Mucosa of descending colon (tissue), 3 donors: ENCODE data around the gene ITGAE. TPM values are rescaled to one million over a fixed set of nuclear protein-coding genes. Genes with fewer than 3 reads are reported as not detected.
"Not testable (repeated sequence)": the region's sequence is repeated elsewhere in the genome, so short reads cannot be mapped to it uniquely, and the experiment has no call there.

Experiments used
- ATAC-seq: fragments of 200-7000 bp; cut with Tn5 transposase; one replicate; pipeline ENCODE4 v1.9.1; 2020; ENCODE audit warnings: mild to moderate bottlenecking, moderate library complexity
- DNase-seq, 3 donors: peaks; one replicate each; pipeline ENCODE4 v3.0.0-alpha.2; 2020
- H3K36me3 ChIP-seq: fragments of 200-600 bp; one replicate; pipeline ENCODE4 v1.8.0; 2021; ENCODE audit warnings: low read depth, mild to moderate bottlenecking
- H3K4me1 ChIP-seq: fragments of 200-600 bp; one replicate; pipeline ENCODE4 v1.8.0; 2021; ENCODE audit warnings: low read depth, mild to moderate bottlenecking
- H3K4me3 ChIP-seq: fragments of 200-600 bp; one replicate; pipeline ENCODE4 v1.8.0; 2021; ENCODE audit warnings: mild to moderate bottlenecking
- H3K9me3 ChIP-seq: fragments of 200-600 bp; one replicate; pipeline ENCODE4 v1.8.0; 2021; ENCODE audit warnings: mild to moderate bottlenecking
- intact Hi-C, 2 donors: fragments of 100-400 bp; cut with DNase I in 1 of 2; cut with micrococcal nuclease in 1 of 2; formaldehyde crosslinking; loops; one replicate each; pipeline versions ENCODE4 v1.11.0 to v1.11.1; 2022; cut with DNase I, micrococcal nuclease
- total RNA-seq, 3 donors: library from RNA; stranded (reverse); fragmentation: NEBNext Ultra II Directional in 2 of 3; extraction: Animal tissue kit (Norgen Biotek cat#: 25700) in 2 of 3; gene quantifications; one replicate each; pipeline versions ENCODE4 v1.2.1 to v1.2.4, GENCODE V29; 2021 to 2023
- TF ChIP-seq, protein P1 (sequence below): fragments of 200-600 bp; IDR thresholded peaks from one replicate; pipeline ENCODE4 v1.8.0; 2022; ENCODE audit warnings: antibody characterized with exemption, mild to moderate bottlenecking
- donor health status: DM: no; HTN: no; CAD: no; lungs with moderate emphysema.
- donor health status: DM: no; HTN: no; CAD: no.
- donor health status: DM: no; HTN: yes; CAD: no.

Gene ITGAE
- total RNA-seq, 3 donors from 2014 or later, result 17.2 to 24.1 (median 17.6) TPM

DNA sequence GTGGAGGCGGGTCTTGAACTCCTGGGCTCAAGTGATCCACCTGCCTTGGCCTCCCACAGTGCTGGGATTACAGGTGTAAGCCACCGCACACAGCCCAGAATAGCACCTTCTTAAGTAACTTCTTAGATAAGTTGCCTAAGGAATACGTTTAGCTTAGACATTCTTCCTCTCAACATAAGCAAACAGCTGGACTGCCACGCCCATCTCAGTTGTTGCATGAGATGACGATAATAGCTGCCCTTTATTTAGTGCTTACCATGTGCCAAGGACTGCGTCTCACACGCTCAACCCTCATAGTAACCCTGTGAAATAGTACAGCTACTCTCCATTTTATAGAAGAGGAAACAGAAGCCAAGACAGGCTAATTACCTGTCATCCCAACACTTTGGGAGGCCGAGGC is 65.5 kb downstream of the ITGAE start:
- no peak for ATAC-seq
- no peak overlapping the region for H3K4me3 ChIP-seq
- no peaks in the 10 kb centered on the region for H3K36me3 ChIP-seq
- DNase-seq, result peak in 1 of 3 donors; percentile 17
- TF ChIP-seq, protein P1, sequence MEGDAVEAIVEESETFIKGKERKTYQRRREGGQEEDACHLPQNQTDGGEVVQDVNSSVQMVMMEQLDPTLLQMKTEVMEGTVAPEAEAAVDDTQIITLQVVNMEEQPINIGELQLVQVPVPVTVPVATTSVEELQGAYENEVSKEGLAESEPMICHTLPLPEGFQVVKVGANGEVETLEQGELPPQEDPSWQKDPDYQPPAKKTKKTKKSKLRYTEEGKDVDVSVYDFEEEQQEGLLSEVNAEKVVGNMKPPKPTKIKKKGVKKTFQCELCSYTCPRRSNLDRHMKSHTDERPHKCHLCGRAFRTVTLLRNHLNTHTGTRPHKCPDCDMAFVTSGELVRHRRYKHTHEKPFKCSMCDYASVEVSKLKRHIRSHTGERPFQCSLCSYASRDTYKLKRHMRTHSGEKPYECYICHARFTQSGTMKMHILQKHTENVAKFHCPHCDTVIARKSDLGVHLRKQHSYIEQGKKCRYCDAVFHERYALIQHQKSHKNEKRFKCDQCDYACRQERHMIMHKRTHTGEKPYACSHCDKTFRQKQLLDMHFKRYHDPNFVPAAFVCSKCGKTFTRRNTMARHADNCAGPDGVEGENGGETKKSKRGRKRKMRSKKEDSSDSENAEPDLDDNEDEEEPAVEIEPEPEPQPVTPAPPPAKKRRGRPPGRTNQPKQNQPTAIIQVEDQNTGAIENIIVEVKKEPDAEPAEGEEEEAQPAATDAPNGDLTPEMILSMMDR, result no peak
- H3K9me3 ChIP-seq, result no peaks in the 10 kb centered on the region
- intact Hi-C loops, result loop anchor here in 1 of 2 donors (5.0 kb wide), 1 partner anchor 107 kb away; no protein-coding TSS in a partner anchor
- peaks cover 13% of the 10 kb centered on the region for H3K4me1 ChIP-seq

DNA sequence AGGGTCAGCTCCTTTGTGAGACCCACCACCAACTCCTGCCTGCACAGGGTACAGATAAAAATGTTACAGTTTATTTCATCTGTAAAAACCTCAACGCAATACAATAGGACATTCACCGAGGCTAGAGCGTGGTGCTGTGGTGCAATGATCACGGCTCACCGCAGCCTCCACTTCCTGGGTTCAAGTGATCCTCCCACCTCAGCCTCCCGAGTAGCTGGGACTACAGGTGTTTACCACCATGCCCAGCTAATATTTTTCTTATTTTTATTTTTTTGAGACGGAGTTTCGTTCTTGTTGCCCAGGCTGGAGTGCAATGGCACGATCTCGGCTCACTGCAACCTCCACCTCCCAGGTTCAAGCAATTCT is 66.1 kb downstream of the ITGAE start:
- H3K9me3 ChIP-seq, H3K36me3 ChIP-seq, H3K4me3 ChIP-seq, ATAC-seq: not testable (repeated sequence)
- peak in 1 of 3 donors; percentile 7 for DNase-seq
- H3K4me1 ChIP-seq, result peaks cover 13% of the 10 kb centered on the region
- intact Hi-C loops, result loop anchor here in 1 of 2 donors (5.0 kb wide), 1 partner anchor 107 kb away; no protein-coding TSS in a partner anchor

DNA sequence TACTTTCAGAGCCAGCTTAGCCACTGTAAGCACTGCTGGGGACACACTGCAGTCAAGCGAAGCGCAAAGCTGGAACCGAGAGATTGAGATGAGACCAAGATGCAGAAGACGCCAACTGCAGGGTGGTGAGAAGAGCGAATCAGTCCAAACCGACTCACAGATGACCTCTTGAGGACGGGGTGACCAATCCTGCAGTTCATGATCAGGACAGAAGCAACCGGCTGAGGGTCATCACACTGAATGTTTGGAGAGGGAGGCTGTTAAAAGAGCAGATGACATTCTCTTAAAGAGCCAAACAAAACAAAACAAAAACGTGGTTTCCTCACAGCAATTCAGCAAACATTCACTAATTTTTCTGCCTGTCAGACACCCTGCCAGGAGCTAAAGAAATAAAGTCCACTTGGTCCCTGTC is 68.8 kb downstream of the ITGAE start:
- Histone ChIP-seq H3K4me1 (no peaks in the 10 kb centered on the region), H3K9me3 (no peaks in the 10 kb centered on the region), H3K4me3 (no peak overlapping the region), H3K36me3 (no peaks in the 10 kb centered on the region)
- TF ChIP-seq, protein P1, result no peak
- DNase-seq, result peak in 2 of 3 donors; percentile 25 to 31
- peak; percentile 32 for ATAC-seq
- intact Hi-C loops, result no loop called here

DNA sequence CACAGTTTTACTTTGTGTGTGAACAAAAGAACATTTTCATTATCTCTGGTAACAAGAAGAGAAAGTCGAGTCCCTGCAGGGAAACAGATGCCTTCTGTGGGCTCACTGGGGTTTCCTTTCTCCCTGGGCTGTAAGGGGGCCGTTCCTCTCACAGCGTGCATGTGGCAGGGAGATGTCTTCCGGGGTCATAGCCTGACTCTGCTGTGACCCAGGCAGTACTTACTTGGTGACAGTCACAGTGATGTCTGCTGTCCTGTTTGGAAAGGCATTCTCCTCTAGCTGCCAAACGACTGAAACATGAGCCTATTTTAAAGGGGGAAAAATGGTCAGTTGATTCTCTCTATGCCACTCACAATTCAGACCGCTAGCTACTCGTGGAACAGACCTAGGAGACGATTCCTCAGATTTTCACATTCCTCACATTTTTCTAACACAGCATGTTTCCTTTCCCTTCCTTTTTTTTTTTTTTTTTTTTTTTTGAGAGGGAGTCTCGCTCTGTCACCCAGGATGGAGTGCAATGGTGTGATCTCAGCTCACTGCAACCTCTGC is 70.0 kb downstream of the ITGAE start:
- DNase-seq (no peak), ATAC-seq (no peak)
- no peaks in the 10 kb centered on the region for H3K36me3 ChIP-seq
- TF ChIP-seq, protein P1, result no peak
- no peaks in the 10 kb centered on the region for H3K4me1 ChIP-seq
- intact Hi-C loops, result no loop called here
- no peaks in the 10 kb centered on the region for H3K9me3 ChIP-seq
- no peak overlapping the region for H3K4me3 ChIP-seq

DNA sequence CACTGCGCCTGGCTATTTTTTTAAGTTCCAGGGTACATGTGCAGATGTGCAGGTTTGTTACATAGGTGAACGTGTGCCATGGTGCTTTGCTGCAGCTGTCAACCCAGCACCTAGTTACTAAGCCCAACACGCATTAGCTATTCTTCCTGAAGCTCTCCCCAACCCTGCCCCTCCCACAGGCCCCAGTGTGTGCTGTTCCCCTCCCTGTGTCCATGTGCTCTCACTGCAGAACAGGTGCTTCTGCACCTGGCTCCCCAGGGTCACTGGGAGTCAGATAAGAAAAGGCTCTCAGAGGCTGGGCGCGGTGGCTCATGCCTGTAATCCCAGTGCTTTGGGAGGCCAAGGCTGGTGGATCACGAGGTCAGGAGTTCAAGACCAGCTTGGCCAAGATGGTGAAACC is 71.1 kb downstream of the ITGAE start:
- H3K9me3 ChIP-seq, result no peaks in the 10 kb centered on the region
- intact Hi-C loops, result no loop called here
- H3K36me3 ChIP-seq, result no peaks in the 10 kb centered on the region
- ATAC-seq (peak; percentile 73), DNase-seq (no peak)
- TF ChIP-seq, protein P1, result no peak
- H3K4me3 ChIP-seq, result no peak overlapping the region
- no peaks in the 10 kb centered on the region for H3K4me1 ChIP-seq

DNA sequence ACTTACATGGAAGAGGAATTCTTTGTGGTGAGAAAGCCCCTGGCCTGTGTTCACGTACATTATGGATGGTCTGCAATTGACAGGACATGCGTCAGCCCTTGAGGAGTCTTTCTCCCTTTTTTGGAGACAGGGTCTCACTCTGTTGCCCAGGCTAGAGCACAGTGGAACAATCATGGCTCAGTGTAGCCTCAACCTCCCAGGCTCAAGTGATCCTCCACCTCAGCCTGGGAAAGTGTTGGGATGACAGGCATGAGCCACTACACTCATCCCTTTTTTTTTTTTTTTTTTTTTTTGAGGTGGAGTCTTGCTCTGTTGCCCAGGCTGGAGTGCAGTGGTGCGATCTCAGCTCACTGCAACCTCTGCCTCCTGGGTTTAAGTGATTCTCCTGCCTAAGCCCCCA is 72.9 kb downstream of the ITGAE start:
- H3K4me3 ChIP-seq, H3K9me3 ChIP-seq, ATAC-seq, H3K4me1 ChIP-seq, H3K36me3 ChIP-seq, intact Hi-C loops, DNase-seq: not testable (repeated sequence)

DNA sequence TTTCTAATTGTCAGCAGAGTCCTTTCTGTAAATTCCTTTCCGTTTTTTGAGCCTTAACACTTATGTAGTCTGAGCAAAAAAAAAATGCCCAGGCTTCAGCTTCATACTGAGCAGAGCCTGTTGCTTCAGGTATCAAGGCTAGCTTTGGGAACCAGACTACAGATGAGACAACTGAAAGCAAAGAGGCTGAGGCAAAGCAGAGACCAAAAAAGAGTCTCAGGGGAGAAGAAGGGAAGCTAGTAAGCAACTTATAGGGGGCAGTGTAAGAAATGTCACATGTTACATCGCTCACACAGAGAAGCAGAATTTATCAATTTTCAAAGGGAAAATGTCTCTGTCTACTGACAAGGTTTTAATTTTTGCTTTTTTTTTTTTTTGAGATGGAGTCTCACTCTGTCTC is 73.9 kb downstream of the ITGAE start:
- intact Hi-C loops, result no loop called here
- no peak for ATAC-seq
- H3K4me3 ChIP-seq, result no peak overlapping the region
- H3K36me3 ChIP-seq, result no peaks in the 10 kb centered on the region
- TF ChIP-seq, protein P1, result no peak
- H3K4me1 ChIP-seq, result peaks cover 13% of the 10 kb centered on the region
- no peaks in the 10 kb centered on the region for H3K9me3 ChIP-seq
- no peak for DNase-seq
